Psoas muscle (tissue), 8 donors: ENCODE measurements around the gene HOXA4. TPM values are rescaled to one million over a fixed set of nuclear protein-coding genes. Genes with fewer than 3 reads are reported as not detected.

ENCODE experiments used
- ATAC-seq, 4 donors: fragments of 200-7000 bp; cut with Tn5 transposase; one replicate each; pipeline ENCODE4 v1.9.1; 2020; ENCODE audit warnings: moderate library complexity in 3 of 4, mild to moderate bottlenecking in 2 of 4
- DNase-seq, 2 donors: peaks; one replicate each; pipeline ENCODE4 v3.0.0-alpha.2; 2020
- H3K27ac ChIP-seq: fragments of 200-600 bp; one replicate; pipeline ENCODE4 v1.8.0; 2022
- H3K27me3 ChIP-seq, 3 donors: fragments of 200-600 bp in 1 of 3; one replicate each; pipeline versions ENCODE4 v1.6.1 to v1.8.0; 2013 to 2022; ENCODE audit warnings: low read length in 2 of 3, mild to moderate bottlenecking in 2 of 3, moderate library complexity in 1 of 3; ENCODE audit not compliant: insufficient read depth in 3 of 3
- H3K36me3 ChIP-seq, 2 donors: fragments of 200-600 bp in 1 of 2; one replicate each; pipeline versions ENCODE4 v1.6.1 to v1.8.0; 2013 to 2022; ENCODE audit warnings: low read depth in 1 of 2, mild to moderate bottlenecking in 1 of 2, moderate library complexity in 1 of 2; ENCODE audit not compliant: insufficient read depth in 1 of 2
- H3K4me1 ChIP-seq: fragments of 200-600 bp; one replicate; pipeline ENCODE4 v1.8.0; 2022
- H3K4me3 ChIP-seq: fragments of 200-600 bp; one replicate; pipeline ENCODE4 v1.8.0; 2022; ENCODE audit warnings: mild to moderate bottlenecking
- H3K9me3 ChIP-seq: fragments of 200-600 bp; one replicate; pipeline ENCODE4 v1.8.0; 2022
- WGBS, 3 donors: extraction: QIAGEN DNeasy Blood & Tissue Kit; methylation state at CpG; one replicate each; pipeline versions ENCODE4 v1.1.6 to v1.1.7; 2013; 5-methylcytosine and 5-hydroxymethylcytosine counted together
- intact Hi-C, 2 donors: fragments of 100-400 bp; cut with DNase I; formaldehyde crosslinking; loops; one replicate each; pipeline versions ENCODE4 v1.11.0 to v1.14.2; 2022
- polyA plus RNA-seq, 3 donors: library from polyadenylated mRNA; stranded (reverse); fragments of 200-250 nt; gene quantifications; one replicate each; pipeline ENCODE4 v1.2.3, GENCODE V29; 2013
- total RNA-seq, 4 donors: library from RNA; stranded (reverse); fragmentation: NEBNext Ultra II Directional in 2 of 4; extraction: Animal tissue kit (Norgen Biotek cat#: 25700) in 2 of 4; gene quantifications; one replicate each; pipeline versions ENCODE4 v1.2.1 to v1.2.4, GENCODE V29; 2021 to 2023
- TF ChIP-seq, protein P1 (sequence below): fragments of 200-600 bp; IDR thresholded peaks from one replicate; pipeline ENCODE4 v1.8.0; 2022; ENCODE audit warnings: antibody characterized with exemption
- donor health status: healthy with polysubstance abuse.
- donor health status: DM: no; HTN: no; CAD: no; lungs with moderate emphysema.
- donor health status: Bipolar disorder and iron deficiency.
- donor health status: healthy.
- donor health status: DM: yes; HTN: yes; CAD: no.
- donor health status: DM: no; HTN: no; CAD: no.
- donor health status: DM: no; HTN: no; CAD: no.
- donor health status: DM: yes; HTN: yes; CAD: no.

The HOXA4 gene
- total and polyA plus RNA-seq, 7 donors, result 6.8 to 20.8 (median 10.1) TPM

DNA sequence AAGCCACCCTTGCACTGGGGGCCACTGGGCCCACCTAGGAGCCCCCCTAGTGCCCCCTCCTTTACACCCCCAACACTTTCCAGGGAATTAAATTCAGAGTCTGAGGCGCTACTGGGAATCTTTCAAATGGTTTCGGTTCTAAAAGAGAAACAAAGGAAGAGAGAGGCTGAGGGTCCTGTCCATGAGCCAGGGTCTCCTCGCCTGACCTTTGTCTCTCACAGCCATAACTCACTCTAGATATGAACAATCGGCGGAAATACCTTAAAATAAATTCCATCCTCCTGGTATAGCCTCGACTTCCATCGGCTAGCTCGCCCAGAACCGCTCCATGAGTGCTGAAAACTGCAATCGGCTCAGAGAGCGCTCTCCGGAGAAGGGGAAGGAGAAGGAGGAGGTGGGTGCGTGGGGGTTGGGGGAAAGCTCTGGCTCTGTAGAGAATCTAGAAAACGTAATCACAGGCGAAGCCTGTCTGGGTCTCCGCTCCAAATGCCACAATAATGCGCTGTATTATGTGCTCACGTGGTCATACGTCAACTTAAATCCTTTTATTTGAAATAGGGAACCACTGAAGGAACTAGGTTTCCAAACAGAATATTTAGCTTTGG is 12.6 kb downstream of the HOXA4 start:
- intact Hi-C loops, result no loop called here
- H3K27me3 ChIP-seq, result no peaks in the 10 kb centered on the region
- 60 to 76% (median 75%) methylated on average over 19 of the region's 19 CpGs for WGBS, 3 donors
- H3K4me3 ChIP-seq, result peak overlapping the region; percentile 46
- H3K36me3 ChIP-seq, result peaks cover 0 to 11% of the 10 kb centered on the region in 2 donors
- peaks cover 22% of the 10 kb centered on the region for H3K4me1 ChIP-seq
- DNase-seq, result no peak
- H3K9me3 ChIP-seq, result no peaks in the 10 kb centered on the region
- TF ChIP-seq, protein P1, sequence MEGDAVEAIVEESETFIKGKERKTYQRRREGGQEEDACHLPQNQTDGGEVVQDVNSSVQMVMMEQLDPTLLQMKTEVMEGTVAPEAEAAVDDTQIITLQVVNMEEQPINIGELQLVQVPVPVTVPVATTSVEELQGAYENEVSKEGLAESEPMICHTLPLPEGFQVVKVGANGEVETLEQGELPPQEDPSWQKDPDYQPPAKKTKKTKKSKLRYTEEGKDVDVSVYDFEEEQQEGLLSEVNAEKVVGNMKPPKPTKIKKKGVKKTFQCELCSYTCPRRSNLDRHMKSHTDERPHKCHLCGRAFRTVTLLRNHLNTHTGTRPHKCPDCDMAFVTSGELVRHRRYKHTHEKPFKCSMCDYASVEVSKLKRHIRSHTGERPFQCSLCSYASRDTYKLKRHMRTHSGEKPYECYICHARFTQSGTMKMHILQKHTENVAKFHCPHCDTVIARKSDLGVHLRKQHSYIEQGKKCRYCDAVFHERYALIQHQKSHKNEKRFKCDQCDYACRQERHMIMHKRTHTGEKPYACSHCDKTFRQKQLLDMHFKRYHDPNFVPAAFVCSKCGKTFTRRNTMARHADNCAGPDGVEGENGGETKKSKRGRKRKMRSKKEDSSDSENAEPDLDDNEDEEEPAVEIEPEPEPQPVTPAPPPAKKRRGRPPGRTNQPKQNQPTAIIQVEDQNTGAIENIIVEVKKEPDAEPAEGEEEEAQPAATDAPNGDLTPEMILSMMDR, result no peak
- ATAC-seq, result no peak
- peak overlapping the region; percentile 64 for H3K27ac ChIP-seq

DNA sequence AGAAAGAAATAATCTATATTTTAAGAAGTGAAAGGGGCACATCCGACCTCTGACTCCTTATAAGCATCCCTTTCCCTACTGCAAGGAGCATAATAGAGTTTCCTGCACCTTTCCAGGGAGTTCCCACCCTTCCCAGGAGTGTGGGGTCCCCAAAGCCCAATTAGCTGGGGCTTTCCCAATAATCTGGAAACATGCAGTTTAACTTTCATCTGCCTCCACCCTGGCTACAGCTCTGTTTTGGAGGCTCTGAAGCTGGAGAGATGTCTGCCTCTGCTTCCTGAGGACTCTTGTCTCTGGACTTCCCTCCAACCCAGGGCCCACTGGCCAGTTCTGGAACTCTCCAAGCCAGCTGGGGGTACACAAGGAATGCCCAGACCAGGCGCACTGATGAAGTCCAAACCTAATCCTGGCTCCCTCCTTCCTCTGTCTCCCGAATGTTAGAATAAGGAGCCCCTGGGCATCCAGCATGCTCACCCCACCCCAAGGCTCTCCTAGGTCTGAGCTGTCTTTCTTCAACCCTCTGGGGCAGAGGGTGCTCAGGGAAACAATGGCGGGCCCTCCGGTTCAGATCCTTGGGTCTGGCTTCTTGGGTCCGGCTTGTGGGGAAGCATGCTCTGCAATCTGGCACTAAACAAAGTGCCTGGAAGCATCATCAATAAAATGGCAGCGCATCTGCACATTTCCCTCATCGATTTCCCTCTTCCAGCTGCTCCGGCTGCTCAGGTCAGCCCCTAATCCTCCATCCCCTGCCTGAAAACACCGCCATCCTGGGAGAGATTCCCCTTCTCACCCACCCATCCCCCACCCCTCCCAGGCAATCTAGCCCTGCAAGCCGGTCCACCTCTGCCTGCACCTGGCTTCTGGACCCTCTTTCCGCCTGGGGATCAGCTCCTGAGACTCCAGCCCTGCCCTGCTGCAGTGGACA is 13.3 kb downstream of the HOXA4 start:
- no peaks in the 10 kb centered on the region for H3K27me3 ChIP-seq
- peak overlapping the region; percentile 46 for H3K4me3 ChIP-seq
- intact Hi-C loops, result no loop called here
- peaks cover 30% of the 10 kb centered on the region for H3K4me1 ChIP-seq
- H3K36me3 ChIP-seq, result peaks cover 0 to 8% of the 10 kb centered on the region in 2 donors
- H3K27ac ChIP-seq, result peak overlapping the region; percentile 64
- TF ChIP-seq, protein P1, result no peak
- ATAC-seq (no peak), DNase-seq (no peak)
- H3K9me3 ChIP-seq, result no peaks in the 10 kb centered on the region
- 62 to 71% (median 70%) methylated on average over 12 of the region's 12 CpGs for WGBS, 3 donors

DNA sequence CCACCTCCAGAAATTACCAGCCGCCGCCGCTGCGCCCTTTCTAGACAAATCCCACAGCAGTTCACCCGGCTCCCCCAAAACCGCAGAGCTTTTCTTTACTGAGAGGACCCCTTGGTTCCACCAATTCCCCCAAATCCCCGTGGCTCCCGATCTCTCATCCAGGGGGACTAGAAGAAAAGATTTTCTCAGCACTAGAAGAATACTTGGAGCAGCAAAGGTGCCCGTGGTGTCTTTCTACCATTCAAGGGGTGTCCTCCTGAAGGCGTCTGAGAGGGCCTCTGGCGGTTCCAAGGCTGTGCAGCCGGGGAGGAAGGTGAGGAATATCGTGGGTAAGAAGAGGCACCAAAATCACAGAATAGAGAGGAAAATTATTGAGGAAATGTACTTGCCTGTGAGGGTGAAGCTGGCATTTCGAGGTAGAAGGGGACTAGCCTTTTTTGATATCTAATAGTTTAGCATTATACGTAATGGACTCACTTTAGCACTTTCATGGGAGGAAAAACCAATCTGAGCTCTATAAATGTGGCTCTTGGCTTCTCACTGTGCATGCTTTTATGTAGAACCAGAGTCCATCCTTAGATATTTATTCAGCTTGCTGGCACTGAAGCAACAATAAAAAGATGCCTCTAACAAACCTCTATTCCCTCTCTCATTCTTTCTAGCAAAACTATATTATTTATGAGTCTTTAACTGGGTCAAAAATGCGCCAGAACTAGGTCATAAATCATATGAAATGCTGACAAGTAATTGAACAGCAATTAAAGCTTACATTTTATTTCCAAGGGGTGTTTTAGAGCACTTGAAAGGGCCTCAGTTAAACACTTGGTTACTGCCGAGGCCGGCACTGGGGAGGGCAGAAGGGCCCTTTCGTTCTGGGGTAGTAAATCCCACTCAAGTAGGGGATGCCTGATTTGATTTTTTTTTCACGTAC is 14.3 kb downstream of the HOXA4 start:
- intact Hi-C loops, result no loop called here
- H3K27me3 ChIP-seq, result no peaks in the 10 kb centered on the region
- DNase-seq (no peak), ATAC-seq (no peak)
- peak overlapping the region; percentile 64 for H3K27ac ChIP-seq
- no peaks in the 10 kb centered on the region for H3K9me3 ChIP-seq
- peaks cover 0 to 2% of the 10 kb centered on the region in 2 donors for H3K36me3 ChIP-seq
- whole genome bisulfite sequencing, 3 donors, result 71 to 78% (median 74%) methylated on average over 20 of the region's 20 CpGs
- peak overlapping the region; percentile 46 for H3K4me3 ChIP-seq
- TF ChIP-seq, protein P1, result no peak
- H3K4me1 ChIP-seq, result peaks cover 34% of the 10 kb centered on the region

DNA sequence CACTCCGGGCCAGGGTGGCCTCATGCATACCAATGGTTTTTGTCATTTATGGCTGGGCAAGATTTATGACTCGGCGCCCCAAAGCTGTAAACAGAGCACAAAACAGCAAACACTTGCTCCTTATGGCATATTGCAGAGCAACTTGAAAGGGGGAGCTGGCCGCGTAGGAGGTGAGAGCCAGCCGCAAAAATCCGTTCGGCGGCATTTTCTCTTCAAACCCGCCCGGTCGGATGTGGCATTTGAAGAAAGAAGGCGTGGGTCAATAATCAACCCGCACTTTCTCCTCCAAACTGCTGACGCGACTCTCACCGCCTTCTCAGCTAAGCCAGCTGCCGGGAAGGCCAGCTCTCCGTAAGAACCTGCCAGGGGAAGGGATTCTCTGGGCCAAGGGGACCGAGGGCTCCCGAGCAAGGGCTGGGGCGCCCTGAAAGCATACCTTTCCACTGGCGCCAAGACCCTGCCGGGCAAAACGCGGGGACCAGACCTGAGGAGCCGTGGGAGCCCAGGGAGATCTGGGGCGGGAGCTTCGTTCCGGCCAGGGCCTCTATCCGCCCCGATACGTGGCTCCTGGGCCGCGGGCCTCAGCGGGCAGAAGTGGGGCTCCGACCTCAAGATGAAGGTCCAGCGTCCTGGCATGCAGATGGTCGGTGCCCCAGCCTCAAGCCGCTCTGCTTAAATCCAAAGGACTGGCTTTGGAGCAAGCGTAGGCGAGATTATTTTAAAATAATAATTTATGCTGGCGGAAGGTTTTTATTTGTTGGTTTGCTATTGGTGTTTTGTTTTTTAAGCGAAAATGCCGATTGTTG is 15.1 kb downstream of the HOXA4 start:
- Histone ChIP-seq H3K27me3 (no peaks in the 10 kb centered on the region), H3K4me1 (peaks cover 34% of the 10 kb centered on the region), H3K27ac (peak overlapping the region; percentile 64), H3K4me3 (peak overlapping the region; percentile 46), H3K36me3 (peaks cover 0 to 2% of the 10 kb centered on the region in 2 donors), H3K9me3 (no peaks in the 10 kb centered on the region)
- TF ChIP-seq, protein P1, result no peak
- DNase-seq, result peak in 1 of 2 donors; percentile 49
- no peak for ATAC-seq
- WGBS, 3 donors, result 66 to 72% (median 71%) methylated on average over 45 of the region's 45 CpGs
- intact Hi-C loops, result no loop called here
